ENCODE measurements around the gene NTN1. TPM values are rescaled to one million over a fixed set of nuclear protein-coding genes. Genes with fewer than 3 reads are reported as not detected.
A peak's percentile ranks its signal among the peaks of the same experiment; 100 is the strongest.
"Not testable (repeated sequence)": the region's sequence is repeated elsewhere in the genome, so short reads cannot be mapped to it uniquely, and the experiment has no call there.

The NTN1 gene
- under 1 TPM in 1 of 2 experiments, not detected in 1; 0.28 TPM for total RNA-seq

DNA sequence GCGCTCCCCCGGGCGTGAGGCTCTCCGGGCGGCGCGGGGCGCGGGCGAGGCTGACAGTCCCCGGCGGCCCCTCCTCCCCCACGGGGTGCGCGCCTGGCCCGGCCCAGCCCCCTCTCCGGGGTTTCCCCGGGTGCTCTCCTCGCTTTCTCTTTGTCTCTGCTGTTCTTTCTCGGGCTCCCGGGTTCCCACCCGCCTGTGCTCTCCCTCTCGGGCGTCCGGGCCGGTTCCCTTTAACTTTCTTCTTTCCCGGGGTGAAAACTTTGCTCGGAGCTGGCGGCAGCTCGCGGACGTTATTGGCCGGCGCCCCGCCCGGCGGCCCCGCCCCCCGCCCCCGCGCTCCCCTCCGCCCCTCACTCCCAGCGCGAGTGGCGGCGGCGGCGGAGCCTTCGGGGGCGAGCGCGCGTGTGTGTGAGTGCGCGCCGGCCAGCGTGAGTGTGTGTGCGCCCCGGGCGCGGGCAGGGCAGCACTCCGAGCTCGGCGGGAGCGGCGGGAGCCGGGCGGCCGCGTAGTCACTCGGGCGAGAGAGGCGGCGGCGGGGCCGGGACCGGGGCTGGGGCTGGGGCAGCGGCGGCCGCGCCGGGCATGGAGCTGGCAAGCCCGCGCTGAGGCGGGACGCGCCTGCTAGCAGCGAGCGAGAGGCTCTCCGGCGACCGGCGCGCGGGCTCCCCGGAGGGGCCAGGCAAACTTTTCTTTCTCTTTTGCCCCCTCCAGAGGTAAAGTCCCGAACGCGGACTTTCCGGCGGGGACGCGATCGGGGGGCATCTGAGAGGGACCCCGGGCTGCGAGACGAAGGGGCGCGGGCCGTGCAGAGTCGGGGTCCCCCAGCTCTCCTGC is at the start of gene NTN1:
TSS of gene NTN1 (plus strand) at position 353 of the 834 bp plus-strand sequence. CDS start 864 bp downstream, outside the sequence.
- Mint-ChIP-seq H3K36me3 (peaks cover 2% of the 10 kb centered on the region), H3K27ac (no peak within 1 kb of the TSS), H3K9me3 (ENCODE audit: low read depth) (no peaks in the 10 kb centered on the region), H3K4me1 (peaks cover 7% of the 10 kb centered on the region), H3K27me3 (peaks cover 60% of the 10 kb centered on the region), H3K4me3 (peak within 1 kb of the TSS; percentile 53)
- DNase-seq, result peak; percentile 56
- peak; percentile 71 for ATAC-seq
- CTCF ChIA-PET, result interaction anchor here (0.9 kb wide), 1 partner anchor 23 kb away, joined by 3 read pairs; no protein-coding TSS in a partner anchor

DNA sequence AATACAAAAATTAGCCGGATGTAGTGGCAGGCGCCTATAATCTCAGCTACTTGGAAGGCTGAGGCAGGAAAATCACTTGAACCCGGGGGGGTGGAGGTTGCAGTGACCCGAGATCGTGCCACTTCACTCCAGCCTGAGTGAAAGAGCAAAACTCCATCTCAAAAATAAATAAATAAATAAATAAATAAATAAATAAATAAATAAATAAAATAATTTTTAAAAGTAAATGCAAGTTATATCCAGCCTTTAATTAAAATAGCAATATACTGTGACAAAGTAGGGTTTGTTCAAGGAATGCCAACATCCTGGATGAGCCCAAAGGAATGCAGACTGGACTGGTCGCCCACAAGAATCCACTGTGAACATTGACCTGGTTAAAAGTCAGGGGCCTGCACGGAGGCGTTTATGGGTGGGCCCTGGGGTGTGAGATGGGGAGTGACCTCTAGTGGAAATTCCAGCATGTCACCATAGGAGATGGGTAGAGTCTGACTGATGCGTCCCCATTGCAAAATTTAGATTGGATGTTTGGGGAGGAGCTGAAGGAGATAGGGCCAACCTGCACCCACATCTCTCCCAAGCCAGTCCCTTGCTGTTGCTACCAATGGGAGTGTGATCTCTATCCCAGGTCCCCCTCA is 46.1 kb upstream of the NTN1 start:
- peaks cover 4% of the 10 kb centered on the region for H3K4me1 Mint-ChIP-seq

DNA sequence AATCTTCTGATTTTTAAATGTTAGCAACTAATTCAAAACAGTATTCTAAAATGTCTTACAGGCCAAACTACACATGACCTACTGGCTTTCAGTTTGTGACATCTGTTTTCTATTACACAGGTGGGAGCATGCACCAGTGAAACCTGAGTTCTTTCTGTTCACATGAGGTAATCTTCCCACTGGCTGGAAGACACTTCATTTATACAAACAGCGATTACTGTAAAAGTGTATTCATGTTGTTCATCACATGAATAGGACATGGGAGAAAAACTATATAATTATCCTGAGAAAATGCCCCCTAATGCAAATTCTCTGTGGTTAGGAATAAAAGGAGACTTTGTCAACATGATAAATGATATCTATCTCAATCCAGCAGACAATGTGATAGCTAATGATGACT is 44.7 kb upstream of the NTN1 start:
- DNase-seq (no peak), ATAC-seq (no peak)
- H3K4me1 Mint-ChIP-seq, result peaks cover 4% of the 10 kb centered on the region
- H3K27ac Mint-ChIP-seq, result no peak overlapping the region
- H3K9me3 Mint-ChIP-seq (ENCODE audit: low read depth), result no peaks in the 10 kb centered on the region
- H3K4me3 Mint-ChIP-seq, result no peak overlapping the region
- CTCF ChIA-PET, result interaction anchor here (0.9 kb wide), 1 partner anchor 21 kb away, joined by 3 read pairs; no protein-coding TSS in a partner anchor
- H3K36me3 Mint-ChIP-seq, result peaks cover 2% of the 10 kb centered on the region
- peaks cover 7% of the 10 kb centered on the region for H3K27me3 Mint-ChIP-seq

More for the DNA sequence above, 46.1 kb upstream of the NTN1 start:
- peaks cover 4% of the 10 kb centered on the region for H3K36me3 Mint-ChIP-seq
- peaks cover 7% of the 10 kb centered on the region for H3K27me3 Mint-ChIP-seq
- ATAC-seq (no peak), DNase-seq (no peak)
- H3K9me3 Mint-ChIP-seq (ENCODE audit: low read depth), result no peaks in the 10 kb centered on the region
- CTCF ChIA-PET, result interaction anchor here (2.6 kb wide), 1 partner anchor 20 kb away, joined by 5 read pairs; no protein-coding TSS in a partner anchor
- H3K27ac Mint-ChIP-seq, result no peak overlapping the region
- no peak overlapping the region for H3K4me3 Mint-ChIP-seq

DNA sequence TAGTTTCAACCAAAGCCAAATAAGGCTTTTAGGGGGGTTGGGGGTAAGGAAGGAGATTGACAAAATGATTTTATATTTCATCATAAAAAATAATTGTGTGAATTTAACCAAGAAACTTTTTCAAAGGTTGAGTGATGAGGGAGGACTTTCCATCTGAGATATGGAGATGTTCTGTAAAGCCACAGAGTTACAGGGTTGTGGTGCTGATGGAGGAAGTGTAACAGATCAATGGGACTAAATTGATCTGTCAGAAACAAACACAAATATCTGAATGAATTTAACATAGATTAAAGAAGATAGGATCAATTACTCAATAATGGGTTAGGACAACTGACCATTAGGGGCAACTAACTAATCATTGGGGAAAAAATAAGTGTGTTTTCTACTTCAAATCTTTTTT is 41.6 kb upstream of the NTN1 start:
- Mint-ChIP-seq H3K27me3 (peaks cover 7% of the 10 kb centered on the region), H3K4me3 (no peak overlapping the region), H3K9me3 (ENCODE audit: low read depth) (no peaks in the 10 kb centered on the region), H3K36me3 (peaks cover 1% of the 10 kb centered on the region), H3K27ac (no peak overlapping the region), H3K4me1 (peaks cover 5% of the 10 kb centered on the region)
- ATAC-seq (no peak), DNase-seq (no peak)
- CTCF ChIA-PET, result no interaction called here

DNA sequence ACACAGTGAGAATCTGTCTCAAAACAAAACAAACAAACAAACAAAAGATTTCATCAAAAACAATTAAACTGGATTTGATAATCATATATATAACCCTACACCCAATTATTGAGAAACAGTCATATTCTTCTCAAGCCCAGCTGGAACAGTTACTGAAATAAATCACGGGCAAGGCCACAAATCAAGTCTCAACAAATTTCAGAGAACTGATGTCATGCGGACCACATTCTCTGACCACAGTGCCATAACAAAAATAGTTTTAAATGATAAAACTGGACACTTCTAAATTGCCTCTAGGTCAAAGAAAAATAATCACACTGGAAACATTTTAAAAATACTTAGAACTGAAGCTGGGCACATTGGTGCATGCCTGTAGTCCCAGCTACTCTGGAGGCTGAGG is 39.9 kb upstream of the NTN1 start:
- Mint-ChIP-seq H3K36me3 (peaks cover 7% of the 10 kb centered on the region), H3K27ac (no peak overlapping the region)

DNA sequence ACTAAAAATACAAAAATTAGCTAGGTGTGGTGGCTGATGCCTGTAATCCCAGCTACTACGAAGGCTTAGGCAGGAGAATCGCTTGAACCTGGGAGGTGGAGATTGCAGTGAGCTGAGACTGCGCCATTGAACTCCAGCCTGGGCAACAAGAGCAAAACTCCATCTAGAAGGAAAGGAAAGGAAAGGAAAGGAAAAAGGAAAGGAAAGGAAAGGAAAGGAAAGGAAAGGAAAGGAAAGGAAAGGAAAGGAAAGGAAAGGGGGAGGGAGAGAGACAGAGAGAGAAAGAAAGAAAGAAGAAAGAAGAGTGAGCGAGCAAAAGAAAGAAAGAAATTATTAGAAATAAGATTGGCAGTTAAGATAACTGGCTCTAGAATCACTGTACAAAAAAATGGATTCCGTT is 37.1 kb upstream of the NTN1 start:
- ATAC-seq; H3K4me3 Mint-ChIP-seq; H3K27ac Mint-ChIP-seq; H3K36me3 Mint-ChIP-seq; CTCF ChIA-PET; H3K9me3 Mint-ChIP-seq (ENCODE audit: low read depth); DNase-seq; H3K27me3 Mint-ChIP-seq: not testable (repeated sequence)
- H3K4me1 Mint-ChIP-seq, result peaks cover 16% of the 10 kb centered on the region

More for the DNA sequence above, 39.9 kb upstream of the NTN1 start:
- Mint-ChIP-seq H3K9me3 (ENCODE audit: low read depth) (peaks cover 5% of the 10 kb centered on the region), H3K27me3 (peaks cover 7% of the 10 kb centered on the region), H3K4me3 (no peak overlapping the region), H3K4me1 (peaks cover 16% of the 10 kb centered on the region)
- ATAC-seq (no peak), DNase-seq (no peak)
- CTCF ChIA-PET, result interaction anchor here (1.5 to 1.8 kb wide), 2 partner anchors 17 to 235 kb away, joined by 5 to 6 read pairs; no protein-coding TSS in a partner anchor

DNA sequence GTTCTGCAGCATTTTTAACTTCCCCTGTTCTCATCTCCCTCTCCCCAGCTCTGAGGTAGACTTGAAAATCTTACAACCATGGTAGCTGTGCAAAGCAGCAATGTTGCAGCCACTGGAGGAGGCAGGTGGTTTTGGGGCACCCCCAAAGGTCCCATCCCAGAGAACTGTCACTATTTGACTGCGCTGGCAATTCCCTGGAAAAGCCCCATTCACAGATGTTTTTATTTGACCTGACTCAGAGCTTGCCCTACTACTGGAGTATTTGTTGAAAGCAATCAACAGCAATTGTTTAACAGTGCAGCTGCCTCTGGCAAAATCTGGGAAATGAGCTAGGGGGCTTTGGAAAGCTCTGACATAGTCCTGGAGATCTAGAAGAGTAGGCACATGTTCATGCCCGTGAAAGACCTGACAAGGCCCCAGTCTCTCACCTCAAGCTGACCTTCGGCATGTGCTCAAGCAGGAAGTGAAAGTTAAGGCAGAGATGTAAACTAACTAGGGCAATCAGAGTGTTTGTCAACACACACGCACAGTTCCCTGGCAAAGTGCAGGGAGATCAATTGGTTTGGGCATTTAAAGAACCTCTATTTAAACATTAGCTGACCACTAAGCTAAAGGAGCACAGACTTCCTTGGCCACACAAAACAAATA is 36.1 kb upstream of the NTN1 start:
- DNase-seq, result no peak
- CTCF ChIA-PET, result interaction anchor here (1.0 to 2.2 kb wide), 3 partner anchors 11 to 85 kb away, joined by 3 to 10 read pairs (median 10); no protein-coding TSS in a partner anchor
- peaks cover 12% of the 10 kb centered on the region for H3K4me1 Mint-ChIP-seq
- H3K27me3 Mint-ChIP-seq, result no peaks in the 10 kb centered on the region
- no peak overlapping the region for H3K4me3 Mint-ChIP-seq
- ATAC-seq, result no peak
- no peak overlapping the region for H3K27ac Mint-ChIP-seq
- peaks cover 9% of the 10 kb centered on the region for H3K36me3 Mint-ChIP-seq
- H3K9me3 Mint-ChIP-seq (ENCODE audit: low read depth), result peaks cover 5% of the 10 kb centered on the region

DNA sequence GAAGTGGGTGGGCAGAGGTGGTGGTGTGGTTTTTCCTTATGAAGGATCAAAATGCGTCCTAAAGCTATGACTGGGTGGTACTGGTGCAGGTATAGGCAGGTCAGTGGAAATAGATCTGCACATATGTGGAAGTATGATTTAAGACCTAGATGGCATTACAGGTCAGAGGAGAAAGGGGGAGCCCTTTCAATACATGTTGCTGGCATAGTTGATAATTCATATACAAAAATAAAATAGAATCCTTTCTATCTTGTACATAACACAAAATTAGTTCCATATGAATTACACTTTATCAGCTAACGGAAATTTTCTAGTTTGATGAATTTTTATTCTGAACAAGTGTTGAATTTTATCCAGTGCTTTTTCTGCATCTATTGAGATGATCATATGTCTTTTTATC is 35.0 kb upstream of the NTN1 start:
- DNase-seq (no peak), ATAC-seq (no peak)
- Mint-ChIP-seq H3K9me3 (ENCODE audit: low read depth) (peaks cover 5% of the 10 kb centered on the region), H3K27me3 (peaks cover under 1% of the 10 kb centered on the region), H3K27ac (no peak overlapping the region), H3K4me1 (peaks cover 13% of the 10 kb centered on the region), H3K36me3 (peaks cover 9% of the 10 kb centered on the region), H3K4me3 (no peak overlapping the region)
- CTCF ChIA-PET, result interaction anchor here (0.7 to 2.2 kb wide), 2 partner anchors 10 to 11 kb away, joined by 3 to 10 read pairs; no protein-coding TSS in a partner anchor

DNA sequence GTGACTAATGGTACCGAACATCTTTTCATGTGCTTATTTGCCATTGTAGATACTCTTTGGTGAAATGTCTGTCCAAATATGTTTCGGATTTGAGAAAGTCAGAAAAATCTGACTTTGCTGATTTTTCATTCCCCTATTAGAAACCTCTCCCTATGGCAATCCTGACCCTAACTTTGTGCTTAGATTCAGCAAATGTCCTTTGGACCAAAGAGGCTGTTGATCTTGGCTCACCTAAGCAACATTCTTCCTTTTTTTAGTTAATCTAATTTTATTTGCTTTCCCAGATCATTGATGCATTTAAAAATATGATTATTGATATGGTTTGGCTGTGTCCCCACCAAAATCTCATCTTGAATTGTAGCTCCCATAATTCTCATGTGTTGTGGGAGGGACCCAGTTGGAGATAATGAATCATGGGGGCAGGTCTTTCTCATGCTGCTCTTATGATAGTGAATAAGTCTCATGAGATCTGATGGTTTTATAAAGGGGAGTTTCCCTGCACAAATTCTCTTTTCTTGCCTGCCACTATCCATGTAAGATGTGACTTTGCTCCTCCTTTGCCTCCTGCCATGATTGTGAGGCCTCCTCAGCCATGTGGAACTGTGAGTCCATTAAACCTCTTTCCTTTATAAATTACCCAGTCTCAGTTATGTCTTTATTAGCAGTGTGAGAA is 32.9 kb upstream of the NTN1 start:
- H3K4me1 Mint-ChIP-seq, result peaks cover 19% of the 10 kb centered on the region
- CTCF ChIA-PET, result not testable (repeated sequence)

DNA sequence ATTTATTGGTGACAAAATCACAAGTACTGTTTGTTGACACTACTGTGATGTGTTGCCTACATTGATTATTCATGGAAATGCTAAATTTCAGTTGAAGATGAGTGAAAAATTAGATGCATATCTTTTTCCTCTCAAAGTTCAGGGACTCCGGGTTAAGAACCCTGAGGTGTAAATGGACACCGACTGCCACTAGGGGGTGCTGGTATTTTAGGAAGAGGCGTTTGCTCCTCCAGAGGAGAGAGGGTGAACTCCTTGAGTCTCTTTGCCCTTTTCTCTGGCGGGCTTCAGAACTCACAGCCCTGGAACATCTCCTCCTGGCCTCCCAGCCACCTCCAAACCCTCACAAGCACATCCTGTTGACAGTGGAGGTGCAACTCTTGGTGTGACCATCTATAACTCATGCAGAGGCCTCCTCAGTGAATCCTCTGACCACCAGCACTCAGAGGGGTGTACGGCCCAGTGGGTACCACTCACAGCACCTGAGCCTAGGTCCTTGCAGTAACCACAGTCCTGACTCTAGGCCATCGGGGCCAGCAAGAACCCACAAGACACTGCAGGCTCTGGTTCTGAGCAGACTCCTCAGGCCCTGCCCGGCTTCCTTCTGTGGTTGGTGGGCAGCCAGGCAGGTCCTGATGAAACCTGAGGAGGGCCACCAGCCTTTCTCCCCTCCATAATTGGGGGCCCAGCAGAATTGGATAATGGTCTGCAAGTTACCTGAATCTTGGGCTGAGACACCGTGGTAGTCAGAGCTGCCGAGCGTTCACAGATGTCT is 29.6 kb upstream of the NTN1 start:
- Mint-ChIP-seq H3K9me3 (ENCODE audit: low read depth) (no peaks in the 10 kb centered on the region), H3K27ac (no peak overlapping the region), H3K36me3 (peaks cover 1% of the 10 kb centered on the region), H3K4me1 (peaks cover 6% of the 10 kb centered on the region), H3K4me3 (no peak overlapping the region), H3K27me3 (peaks cover 3% of the 10 kb centered on the region)
- CTCF ChIA-PET, result no interaction called here
- peak; percentile 74 for DNase-seq
- peak; percentile 55 for ATAC-seq

More for the DNA sequence above, 32.9 kb upstream of the NTN1 start:
- not testable (repeated sequence) for H3K9me3 Mint-ChIP-seq (ENCODE audit: low read depth); H3K27me3 Mint-ChIP-seq; ATAC-seq; H3K4me3 Mint-ChIP-seq; H3K36me3 Mint-ChIP-seq; H3K27ac Mint-ChIP-seq; DNase-seq

DNA sequence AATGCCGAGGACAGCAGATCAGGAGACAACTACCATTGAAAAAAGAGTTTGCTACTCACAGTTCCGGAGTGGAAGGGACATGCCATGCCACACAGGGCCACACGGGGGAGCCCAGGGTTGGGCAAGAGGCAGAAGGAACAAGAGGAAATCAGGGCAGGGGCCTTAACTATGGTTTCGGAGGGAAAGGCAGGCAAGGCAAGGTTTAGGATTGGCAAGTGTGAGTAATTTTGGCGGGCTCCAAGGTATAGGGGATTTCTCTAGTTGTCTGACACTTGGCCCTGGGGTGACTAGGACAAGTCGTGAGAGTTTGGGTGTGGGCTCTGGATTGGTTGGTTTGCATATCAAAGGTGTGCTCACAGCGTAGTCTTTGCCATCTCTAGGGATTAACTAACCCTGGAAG is 27.0 kb upstream of the NTN1 start:
- H3K4me3 Mint-ChIP-seq, result no peak overlapping the region
- ATAC-seq (peak; percentile 72), DNase-seq (peak; percentile 80)
- no peaks in the 10 kb centered on the region for H3K9me3 Mint-ChIP-seq (ENCODE audit: low read depth)
- H3K27me3 Mint-ChIP-seq, result peaks cover 12% of the 10 kb centered on the region
- no peaks in the 10 kb centered on the region for H3K36me3 Mint-ChIP-seq
- no peak overlapping the region for H3K27ac Mint-ChIP-seq
- CTCF ChIA-PET, result interaction anchor here (0.7 to 1.4 kb wide), 9 partner anchors 96 to 1732 kb away, joined by 3 to 4 read pairs (median 3); no protein-coding TSS in a partner anchor
- peaks cover 6% of the 10 kb centered on the region for H3K4me1 Mint-ChIP-seq

DNA sequence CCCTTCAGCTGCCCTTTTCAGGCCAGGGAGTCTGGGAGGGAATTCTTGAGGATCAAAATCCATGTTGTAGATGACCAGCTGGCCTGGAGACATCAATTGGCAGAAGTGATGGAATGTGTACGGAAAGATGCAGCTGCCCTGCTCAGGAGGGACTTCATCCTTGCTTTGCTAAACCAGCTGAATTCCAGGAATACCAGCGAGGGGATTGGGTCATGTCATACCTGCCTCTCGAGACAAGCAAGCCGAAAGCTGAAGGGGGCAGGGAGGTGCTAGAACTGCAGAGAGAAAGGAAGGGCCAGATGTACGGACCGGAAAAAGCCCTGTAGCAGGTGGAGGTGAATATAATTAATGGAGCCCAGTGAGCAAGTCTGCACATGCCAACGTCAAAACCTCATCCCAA is 25.6 kb upstream of the NTN1 start:
- no peak overlapping the region for H3K4me3 Mint-ChIP-seq
- ATAC-seq, result no peak
- DNase-seq, result no peak
- CTCF ChIA-PET, result interaction anchor here (1.0 to 2.0 kb wide), 11 partner anchors 10 to 526 kb away, joined by 3 to 10 read pairs (median 4); partner anchors contain the start of genes MFSD6L and PIK3R5
- H3K9me3 Mint-ChIP-seq (ENCODE audit: low read depth), result no peaks in the 10 kb centered on the region
- no peaks in the 10 kb centered on the region for H3K36me3 Mint-ChIP-seq
- no peak overlapping the region for H3K27ac Mint-ChIP-seq
- peaks cover 6% of the 10 kb centered on the region for H3K4me1 Mint-ChIP-seq
- peaks cover 23% of the 10 kb centered on the region for H3K27me3 Mint-ChIP-seq
